ENCODE data around the gene UBA1.

UBA1 gene

GRCh38 chrX:47160781-47161180, 32.8 kb upstream of the UBA1 start:
- DNase-seq (ENCODE audit: low read depth) = no peak
- no peak overlapping the region for H3K4me3 ChIP-seq (ENCODE audit: low read length)
- no peak for TF ChIP-seq CTCF (conservative IDR thresholded peaks at IDR 0.05; ENCODE audit: low read depth, low read length)

DNA sequence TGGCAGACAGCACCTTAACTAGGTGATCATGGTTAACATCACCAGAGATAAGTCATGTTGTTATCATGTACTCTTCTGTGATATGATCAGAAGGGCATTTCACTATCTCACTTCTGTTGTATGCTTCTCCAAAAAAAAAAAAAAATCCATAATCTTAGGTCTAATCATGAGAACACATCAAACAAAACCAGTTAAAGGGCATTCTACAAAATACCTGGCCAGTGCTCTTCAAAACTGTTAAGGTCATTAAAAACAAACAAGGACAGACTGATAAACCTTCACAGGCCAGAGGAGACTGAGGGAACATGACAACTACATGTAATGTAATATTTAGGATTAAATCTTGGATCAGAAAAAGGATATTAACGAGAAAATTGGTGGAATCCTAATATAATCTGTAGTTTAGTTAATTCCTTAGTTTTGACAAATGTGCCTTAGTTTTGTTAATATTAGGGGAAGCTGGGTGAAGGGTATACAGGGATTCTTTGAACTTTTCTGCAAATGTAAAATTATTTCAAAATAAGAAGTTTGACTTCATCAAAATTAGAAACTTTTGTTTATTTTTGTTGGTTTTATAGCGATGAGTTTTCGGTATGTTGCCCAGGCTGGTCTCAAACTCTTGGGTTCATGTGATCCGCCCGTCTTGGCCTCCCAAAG, 30.6 kb upstream of the UBA1 start:
- no peak overlapping the region for H3K4me3 ChIP-seq (ENCODE audit: low read length)
- TF ChIP-seq CTCF (conservative IDR thresholded peaks at IDR 0.05; ENCODE audit: low read depth, low read length) = no peak
- no peak for DNase-seq (ENCODE audit: low read depth)

DNA sequence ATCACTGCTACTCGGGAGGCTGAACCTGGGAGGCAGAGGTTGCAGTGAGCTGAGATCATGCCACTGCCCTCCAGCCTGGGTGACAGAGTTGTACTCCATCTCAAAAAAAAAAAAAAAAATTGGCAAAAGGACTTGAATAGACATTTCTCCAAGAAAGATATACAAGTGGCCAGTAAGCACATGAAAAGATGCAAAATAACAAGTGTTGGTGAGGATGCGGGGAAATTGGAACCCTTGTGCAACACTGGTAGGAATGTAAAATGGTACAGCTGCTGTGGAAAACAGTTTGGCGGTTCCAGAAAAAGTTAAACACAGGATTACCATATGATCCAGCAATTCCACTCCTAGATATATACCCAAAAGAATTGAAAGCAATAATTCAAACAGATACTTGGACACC, 29.2 kb upstream of the UBA1 start:
- no peak for TF ChIP-seq CTCF (conservative IDR thresholded peaks at IDR 0.05; ENCODE audit: low read depth, low read length)

DNA sequence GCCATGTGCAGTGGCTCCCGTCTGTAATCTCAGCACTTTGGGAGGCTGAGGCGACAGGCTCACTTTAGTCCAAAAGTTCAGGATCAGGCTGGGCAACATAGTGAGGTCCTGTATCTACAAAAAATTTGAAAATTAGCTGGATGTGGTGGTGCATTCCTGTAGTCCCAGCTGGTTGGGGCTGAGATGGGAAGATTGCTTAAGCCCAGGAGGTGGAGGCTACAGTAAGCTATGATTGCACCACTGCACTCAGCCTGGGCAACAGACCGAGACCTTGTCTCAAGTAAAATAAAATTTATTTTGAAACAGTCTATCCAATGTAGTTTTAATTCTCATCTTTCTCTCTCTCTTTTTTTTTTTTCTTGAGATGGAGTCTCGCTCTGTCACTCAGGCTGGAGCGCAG, 27.5 kb upstream of the UBA1 start:
- TF ChIP-seq CTCF (conservative IDR thresholded peaks at IDR 0.05; ENCODE audit: low read depth, low read length) = no peak
- no peak overlapping the region for H3K4me3 ChIP-seq (ENCODE audit: low read length)
- no peak for DNase-seq (ENCODE audit: low read depth)

More for the DNA sequence above, 29.2 kb upstream of the UBA1 start:
- no peak for DNase-seq (ENCODE audit: low read depth)
- H3K4me3 ChIP-seq (ENCODE audit: low read length) = no peak overlapping the region

GRCh38 chrX:47168495-47169073, 25.0 kb upstream of the UBA1 start:
- DNase-seq (ENCODE audit: low read depth) = no peak
- TF ChIP-seq CTCF (conservative IDR thresholded peaks at IDR 0.05; ENCODE audit: low read depth, low read length) = no peak
- H3K4me3 ChIP-seq (ENCODE audit: low read length) = no peak overlapping the region

GRCh38 chrX:47169273-47169672, 24.4 kb upstream of the UBA1 start:
- no peak for DNase-seq (ENCODE audit: low read depth)
- no peak overlapping the region for H3K4me3 ChIP-seq (ENCODE audit: low read length)
- TF ChIP-seq CTCF (conservative IDR thresholded peaks at IDR 0.05; ENCODE audit: low read depth, low read length) = no peak
